ENCODE results near the gene CACNA1E. TPM values are rescaled to one million over a fixed set of nuclear protein-coding genes. Genes with fewer than 3 reads are reported as not detected.

Gene CACNA1E
- total RNA-seq, 1 experiment from 2014 or later, result 0.45 TPM

DNA sequence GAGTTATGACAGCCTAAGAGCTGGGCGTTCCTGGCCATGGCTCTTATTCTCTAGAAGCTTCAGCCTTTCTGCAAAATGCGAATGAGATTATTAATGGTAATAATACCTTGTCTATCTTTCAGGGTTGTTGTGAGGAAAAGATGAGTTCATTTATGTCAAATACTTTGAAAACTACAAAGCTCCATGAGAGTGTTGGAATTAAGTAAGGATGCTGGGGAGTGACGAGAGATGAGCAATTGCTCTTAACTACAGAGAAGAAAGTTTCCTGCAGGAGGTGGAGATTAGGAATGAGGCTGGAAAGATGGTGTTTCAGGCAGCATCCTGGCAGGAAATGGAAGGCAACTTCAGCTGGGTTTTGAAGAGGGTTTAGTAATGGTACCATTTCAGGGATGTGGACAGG lies 124.2 kb downstream of the CACNA1E start:
- ChIA-PET CTCF (no interaction called here), POLR2A (no interaction called here)
- no peaks in the 10 kb centered on the region for H3K4me1 Mint-ChIP-seq (ENCODE audit: low read depth, unreplicated experiment)
- Histone ChIP-seq H3K27me3 (replicated peaks; ENCODE audit: control insufficient read depth, insufficient read depth, low read length) (no peaks in the 10 kb centered on the region; the same call in 1 of the 2 replicates), H3K36me3 (ENCODE audit: control insufficient read depth, insufficient read depth, low read length) (no peaks in the 10 kb centered on the region), H3K4me3 (ENCODE audit: low read depth, low read length) (no peak overlapping the region), H3K4me1 (no peaks in the 10 kb centered on the region), H3K9me3 (no peaks in the 10 kb centered on the region)
- no peak overlapping the region for H3K4me3 Mint-ChIP-seq (ENCODE audit: unreplicated experiment)
- no peak overlapping the region for H3K27ac Mint-ChIP-seq (ENCODE audit: unreplicated experiment)
- intact Hi-C loops (cut with micrococcal nuclease; ENCODE audit: unreplicated experiment), result no loop called here
- TF ChIP-seq, protein P1, sequence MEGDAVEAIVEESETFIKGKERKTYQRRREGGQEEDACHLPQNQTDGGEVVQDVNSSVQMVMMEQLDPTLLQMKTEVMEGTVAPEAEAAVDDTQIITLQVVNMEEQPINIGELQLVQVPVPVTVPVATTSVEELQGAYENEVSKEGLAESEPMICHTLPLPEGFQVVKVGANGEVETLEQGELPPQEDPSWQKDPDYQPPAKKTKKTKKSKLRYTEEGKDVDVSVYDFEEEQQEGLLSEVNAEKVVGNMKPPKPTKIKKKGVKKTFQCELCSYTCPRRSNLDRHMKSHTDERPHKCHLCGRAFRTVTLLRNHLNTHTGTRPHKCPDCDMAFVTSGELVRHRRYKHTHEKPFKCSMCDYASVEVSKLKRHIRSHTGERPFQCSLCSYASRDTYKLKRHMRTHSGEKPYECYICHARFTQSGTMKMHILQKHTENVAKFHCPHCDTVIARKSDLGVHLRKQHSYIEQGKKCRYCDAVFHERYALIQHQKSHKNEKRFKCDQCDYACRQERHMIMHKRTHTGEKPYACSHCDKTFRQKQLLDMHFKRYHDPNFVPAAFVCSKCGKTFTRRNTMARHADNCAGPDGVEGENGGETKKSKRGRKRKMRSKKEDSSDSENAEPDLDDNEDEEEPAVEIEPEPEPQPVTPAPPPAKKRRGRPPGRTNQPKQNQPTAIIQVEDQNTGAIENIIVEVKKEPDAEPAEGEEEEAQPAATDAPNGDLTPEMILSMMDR (IDR thresholded peaks at IDR 0.05; ENCODE audit: insufficient read depth in 1 of 2, low read depth in 1 of 2, low read length in 1 of 2, severe bottlenecking in 1 of 2, unreplicated experiment in 1 of 2), result no peak
- H3K9me3 Mint-ChIP-seq (ENCODE audit: unreplicated experiment), result no peaks in the 10 kb centered on the region
- no peaks in the 10 kb centered on the region for H3K36me3 Mint-ChIP-seq (ENCODE audit: insufficient read depth, unreplicated experiment)
- no TSS peak for BruUV-seq (replicated peaks)
- DNase-seq, result no peak
- H3K27me3 Mint-ChIP-seq (ENCODE audit: insufficient read depth, unreplicated experiment), result peaks cover 31% of the 10 kb centered on the region

DNA sequence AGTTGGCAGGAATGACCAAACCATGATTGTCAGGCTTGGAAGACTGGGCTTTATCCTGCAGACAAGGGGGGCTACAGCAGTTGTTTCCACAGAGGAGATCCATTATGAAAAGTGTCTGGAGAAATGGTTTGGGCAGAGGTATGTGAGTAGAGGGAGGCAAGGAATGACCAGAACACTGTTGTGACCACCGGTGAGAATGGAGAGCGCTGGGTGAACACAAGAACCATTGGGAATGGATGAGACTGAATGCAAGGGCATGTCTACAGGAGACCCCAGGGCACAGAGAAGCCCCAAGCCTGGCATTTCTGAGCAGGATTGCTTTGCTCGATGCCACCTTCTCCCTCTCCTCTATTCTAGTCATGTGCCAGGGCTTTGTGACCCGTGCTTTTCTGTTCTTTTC lies 125.1 kb downstream of the CACNA1E start:
- Mint-ChIP-seq H3K27ac (ENCODE audit: unreplicated experiment) (no peak overlapping the region), H3K4me1 (ENCODE audit: low read depth, unreplicated experiment) (no peaks in the 10 kb centered on the region), H3K27me3 (ENCODE audit: insufficient read depth, unreplicated experiment) (peaks cover 31% of the 10 kb centered on the region), H3K9me3 (ENCODE audit: unreplicated experiment) (no peaks in the 10 kb centered on the region), H3K4me3 (ENCODE audit: unreplicated experiment) (no peak overlapping the region), H3K36me3 (ENCODE audit: insufficient read depth, unreplicated experiment) (no peaks in the 10 kb centered on the region)
- intact Hi-C loops (cut with micrococcal nuclease; ENCODE audit: unreplicated experiment), result no loop called here
- Histone ChIP-seq H3K4me1 (no peaks in the 10 kb centered on the region), H3K9me3 (no peaks in the 10 kb centered on the region), H3K4me3 (ENCODE audit: low read depth, low read length) (no peak overlapping the region), H3K27me3 (replicated peaks; ENCODE audit: control insufficient read depth, insufficient read depth, low read length) (no peaks in the 10 kb centered on the region; the same call in 1 of the 2 replicates), H3K36me3 (ENCODE audit: control insufficient read depth, insufficient read depth, low read length) (no peaks in the 10 kb centered on the region)
- ChIA-PET POLR2A (no interaction called here), CTCF (no interaction called here)
- no peak for DNase-seq
- no TSS peak for BruUV-seq (replicated peaks)
- TF ChIP-seq, protein P1 (IDR thresholded peaks at IDR 0.05; ENCODE audit: insufficient read depth in 1 of 2, low read depth in 1 of 2, low read length in 1 of 2, severe bottlenecking in 1 of 2, unreplicated experiment in 1 of 2), result no peak

DNA sequence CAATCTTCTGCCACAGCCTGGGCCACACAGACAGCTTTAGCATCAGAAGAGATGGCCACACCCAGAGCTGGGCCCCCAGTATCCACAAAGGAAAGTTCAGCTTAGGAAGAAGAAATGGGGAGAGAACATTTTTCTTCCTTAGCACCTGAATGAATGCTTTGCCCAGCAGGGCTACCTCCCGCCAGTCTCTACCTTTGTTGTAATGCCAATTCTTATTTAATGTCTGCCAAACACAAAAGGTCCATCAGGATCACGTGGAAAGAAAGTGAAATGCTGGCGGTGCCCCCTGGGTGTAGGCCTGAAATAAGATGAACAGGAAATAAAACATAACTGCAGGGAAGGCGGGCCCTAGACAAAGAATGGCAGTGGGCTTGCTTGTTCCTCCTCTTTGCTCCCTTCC lies 125.6 kb downstream of the CACNA1E start:
- H3K27ac Mint-ChIP-seq (ENCODE audit: unreplicated experiment), result no peak overlapping the region
- no peaks in the 10 kb centered on the region for H3K4me1 Mint-ChIP-seq (ENCODE audit: low read depth, unreplicated experiment)
- peaks cover 31% of the 10 kb centered on the region for H3K27me3 Mint-ChIP-seq (ENCODE audit: insufficient read depth, unreplicated experiment)
- no TSS peak for BruUV-seq (replicated peaks)
- DNase-seq, result no peak
- intact Hi-C loops (cut with micrococcal nuclease; ENCODE audit: unreplicated experiment), result no loop called here
- TF ChIP-seq, protein P1 (IDR thresholded peaks at IDR 0.05; ENCODE audit: insufficient read depth in 1 of 2, low read depth in 1 of 2, low read length in 1 of 2, severe bottlenecking in 1 of 2, unreplicated experiment in 1 of 2), result no peak
- H3K4me3 Mint-ChIP-seq (ENCODE audit: unreplicated experiment), result no peak overlapping the region
- POLR2A ChIA-PET, result no interaction called here
- no peak overlapping the region for H3K4me3 ChIP-seq (ENCODE audit: low read depth, low read length)
- no peaks in the 10 kb centered on the region for H3K4me1 ChIP-seq
- H3K9me3 ChIP-seq, result no peaks in the 10 kb centered on the region
- H3K36me3 Mint-ChIP-seq (ENCODE audit: insufficient read depth, unreplicated experiment), result no peaks in the 10 kb centered on the region
- no peaks in the 10 kb centered on the region; the same call in 1 of the 2 replicates for H3K27me3 ChIP-seq (replicated peaks; ENCODE audit: control insufficient read depth, insufficient read depth, low read length)
- CTCF ChIA-PET, result interaction anchor here (0.8 kb wide), 1 partner anchor 328 kb away, joined by 3 read pairs; no protein-coding TSS in a partner anchor
- H3K9me3 Mint-ChIP-seq (ENCODE audit: unreplicated experiment), result no peaks in the 10 kb centered on the region
- no peaks in the 10 kb centered on the region for H3K36me3 ChIP-seq (ENCODE audit: control insufficient read depth, insufficient read depth, low read length)
